HG02623 (cell line): ENCODE data around the gene ADIPOQ.
"Not testable (repeated sequence)": the region's sequence is repeated elsewhere in the genome, so short reads cannot be mapped to it uniquely, and the experiment has no call there.

Experiments
- ATAC-seq: cut with Tn5 transposase; IDR thresholded peaks from one replicate; pipeline ENCODE4 v1.9.1; 2021; ENCODE audit warnings: moderate library complexity; ENCODE audit not compliant: unreplicated experiment

The ADIPOQ gene

GRCh38 chr3:186901135-186901734, 58.7 kb downstream of the ADIPOQ start:
- no peak for ATAC-seq

- no peak for ATAC-seq
These were observed 59.6 kb downstream of the ADIPOQ start for GRCh38 chr3:186902154-186902553.

- ATAC-seq: no peak
These were observed 60.2 kb downstream of the ADIPOQ start for GRCh38 chr3:186902713-186903112.

GRCh38 chr3:186903676-186904075, 61.2 kb downstream of the ADIPOQ start:
- ATAC-seq: not testable (repeated sequence)

GRCh38 chr3:186907075-186907474, 64.6 kb downstream of the ADIPOQ start:
- not testable (repeated sequence) for ATAC-seq
